GM23248 (cell line): ENCODE data around the gene AFDN.

Experiments
- EZH2 ChIP-seq: fragments of 200-600 bp; sonication (generic); IDR thresholded peaks from 2 replicates; pipeline ENCODE4 v1.6.1; 2018; ENCODE audit warnings: antibody characterized with exemption, mild to moderate bottlenecking; ENCODE audit not compliant: insufficient read depth, poor library complexity, severe bottlenecking
- EZH2phosphoT487 ChIP-seq: fragments of 200-600 bp; sonication (generic); IDR thresholded peaks from 2 replicates; pipeline ENCODE4 v1.6.1; 2018; ENCODE audit warnings: antibody characterized with exemption, moderate library complexity, mild to moderate bottlenecking, low read depth; ENCODE audit not compliant: insufficient read depth

DNA sequence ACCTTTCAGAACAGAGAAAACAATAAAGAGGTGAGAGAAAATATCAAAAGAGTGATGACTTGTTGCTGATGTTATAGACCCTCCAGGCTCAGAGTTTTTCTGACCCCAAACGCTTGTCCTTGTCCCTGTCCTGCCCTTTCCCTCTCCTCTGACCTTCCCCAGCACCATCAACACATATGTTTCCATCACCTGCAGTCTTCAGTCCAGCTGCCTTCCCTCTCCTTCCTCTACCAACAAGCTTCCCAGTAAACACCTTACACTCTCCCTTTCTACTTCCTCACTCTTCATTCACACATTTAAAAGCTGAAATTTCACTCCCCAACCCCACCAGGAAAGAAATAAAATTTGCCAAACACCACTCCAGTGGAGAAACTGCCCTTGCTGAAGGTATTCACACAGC is 25.4 kb upstream of the AFDN start:
- no peak for TF ChIP-seq EZH2phosphoT487
- no peak for TF ChIP-seq EZH2
